Measurements from ENCODE around the gene NFIA.

- no peak for TF ChIP-seq CTCF (IDR thresholded peaks at IDR 0.05)
- TF ChIP-seq POLR2A (IDR thresholded peaks at IDR 0.05): no peak
Measured at GRCh38 chr1:61334718-61335589, 252.6 kb downstream of the NFIA start.

All from Peyer's patch (tissue), 4 donors.